Measurements from ENCODE around the gene ITGBL1. TPM values are rescaled to one million over a fixed set of nuclear protein-coding genes. Genes with fewer than 3 reads are reported as not detected.

The ITGBL1 gene
- total RNA-seq, 1 experiment from 2014 or later: 37.1 TPM

DNA sequence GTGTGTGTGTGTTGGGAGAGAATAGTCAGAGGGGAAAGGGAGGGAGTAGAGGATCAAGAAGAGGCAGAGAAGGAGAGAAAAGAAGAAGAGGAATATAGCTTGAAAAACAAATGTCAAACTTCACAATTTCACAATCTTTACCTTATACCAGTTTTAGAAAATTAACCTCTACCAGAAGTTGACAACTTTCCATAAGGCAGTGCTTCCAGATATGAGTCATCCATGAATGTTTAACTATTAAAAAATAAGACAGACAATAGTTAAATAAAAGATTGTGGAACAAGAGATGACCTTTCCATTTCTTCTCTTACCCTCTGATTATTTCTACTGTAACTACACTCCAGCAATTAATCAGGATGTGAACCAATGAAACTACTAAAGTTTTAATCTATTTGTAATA, 229.4 kb downstream of the ITGBL1 start:
- H3K27ac ChIP-seq (ENCODE audit: low read length): no peak overlapping the region
- peak overlapping the region; percentile 39 for H3K4me2 ChIP-seq (ENCODE audit: low read length)
- peak; percentile 53 for DNase-seq
- H3K79me2 ChIP-seq (ENCODE audit: low read length): peaks cover 10% of the 10 kb centered on the region; the same call in 1 of the 2 replicates
- H3K4me3 ChIP-seq (ENCODE audit: low read length): no peak overlapping the region
- peaks cover 22% of the 10 kb centered on the region for H3K4me1 ChIP-seq (ENCODE audit: insufficient read depth, low read length)
- BruUV-seq (replicated peaks): no TSS peak
- H3K27me3 ChIP-seq (ENCODE audit: low read length): no peaks in the 10 kb centered on the region
- CTCF ChIA-PET: interaction anchor here (0.6 kb wide), 1 partner anchor 39 kb away, joined by 3 read pairs; no protein-coding TSS in a partner anchor
- H3F3A ChIP-seq (ENCODE audit: low read length, unreplicated experiment): no peaks in the 10 kb centered on the region
- no peaks in the 10 kb centered on the region for H3K9me3 ChIP-seq (ENCODE audit: low read length)
- H3K9me2 ChIP-seq (replicated peaks; ENCODE audit: low read length): no peaks in the 10 kb centered on the region
- TF ChIP-seq EZH2 (IDR thresholded peaks at IDR 0.05; ENCODE audit: low read length, unreplicated experiment) (no peak), EZH2phosphoT487 (IDR thresholded peaks at IDR 0.05; ENCODE audit: borderline replicate concordance, low read length) (no peak), CTCF (conservative IDR thresholded peaks at IDR 0.05; ENCODE audit: low read depth, low read length) (no peak)
- ATAC-seq: peak; percentile 64
- no peaks in the 10 kb centered on the region for H4K20me1 ChIP-seq (ENCODE audit: low read length)
- no peak overlapping the region for H3K9ac ChIP-seq (ENCODE audit: low read length)
- intact Hi-C loops (cut with micrococcal nuclease): loop anchor here (5.0 kb wide), 1 partner anchor 55 kb away; no protein-coding TSS in a partner anchor
- H3K36me3 ChIP-seq (ENCODE audit: low read depth, low read length): no peaks in the 10 kb centered on the region
- no peak overlapping the region for H2AFZ ChIP-seq (ENCODE audit: low read length)
- POLR2A ChIA-PET (ENCODE audit: unreplicated experiment): no interaction called here

DNA sequence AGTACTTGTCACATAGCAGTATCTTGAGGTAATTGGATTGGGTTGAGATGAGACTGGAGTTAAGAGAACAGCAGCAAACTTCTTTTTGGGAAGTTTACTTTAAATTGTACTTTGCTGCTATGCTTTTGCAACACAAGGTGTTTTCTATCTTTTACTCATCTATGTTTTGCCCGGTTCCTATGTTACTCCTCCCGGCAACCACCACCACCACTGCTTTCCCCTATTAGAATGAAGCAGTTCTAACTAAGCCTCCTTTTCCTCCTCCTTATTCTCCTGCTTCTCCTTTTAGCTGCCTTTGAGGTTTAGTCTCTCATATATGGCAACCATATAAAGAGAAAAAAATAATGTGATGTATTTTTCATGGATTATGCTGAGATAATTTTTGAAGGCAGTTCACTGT, 233.5 kb downstream of the ITGBL1 start:
- no peak for DNase-seq
- Histone ChIP-seq H3K27me3 (ENCODE audit: low read length) (no peaks in the 10 kb centered on the region), H3K4me2 (ENCODE audit: low read length) (no peak overlapping the region), H4K20me1 (ENCODE audit: low read length) (no peaks in the 10 kb centered on the region), H3K79me2 (ENCODE audit: low read length) (peaks cover 10% of the 10 kb centered on the region; the same call in 1 of the 2 replicates), H3K9ac (ENCODE audit: low read length) (no peak overlapping the region), H3K36me3 (ENCODE audit: low read depth, low read length) (no peaks in the 10 kb centered on the region), H3K9me2 (replicated peaks; ENCODE audit: low read length) (no peaks in the 10 kb centered on the region), H3K4me1 (ENCODE audit: insufficient read depth, low read length) (peaks cover 22% of the 10 kb centered on the region), H3K4me3 (ENCODE audit: low read length) (no peak overlapping the region), H3K9me3 (ENCODE audit: low read length) (no peaks in the 10 kb centered on the region), H3F3A (ENCODE audit: low read length, unreplicated experiment) (no peaks in the 10 kb centered on the region), H2AFZ (ENCODE audit: low read length) (no peak overlapping the region), H3K27ac (ENCODE audit: low read length) (no peak overlapping the region)
- CTCF ChIA-PET: no interaction called here
- TF ChIP-seq CTCF (conservative IDR thresholded peaks at IDR 0.05; ENCODE audit: low read depth, low read length): no peak
- no peak for TF ChIP-seq EZH2 (IDR thresholded peaks at IDR 0.05; ENCODE audit: low read length, unreplicated experiment)
- TF ChIP-seq EZH2phosphoT487 (IDR thresholded peaks at IDR 0.05; ENCODE audit: borderline replicate concordance, low read length): no peak
- intact Hi-C loops (cut with micrococcal nuclease): no loop called here
- POLR2A ChIA-PET (ENCODE audit: unreplicated experiment): no interaction called here
- no peak for ATAC-seq
- BruUV-seq (replicated peaks): no TSS peak

GRCh38 chr13:101690871-101691270, 238.4 kb downstream of the ITGBL1 start:
- intact Hi-C loops (cut with micrococcal nuclease): no loop called here
- CTCF ChIA-PET: no interaction called here
- no peak overlapping the region for H3K27ac ChIP-seq (ENCODE audit: low read length)
- ATAC-seq (no peak), DNase-seq (no peak)
- H3K27me3 ChIP-seq (ENCODE audit: low read length): no peaks in the 10 kb centered on the region
- H3K4me2 ChIP-seq (ENCODE audit: low read length): no peak overlapping the region
- POLR2A ChIA-PET (ENCODE audit: unreplicated experiment): no interaction called here
- H3K36me3 ChIP-seq (ENCODE audit: low read depth, low read length): peaks cover 8% of the 10 kb centered on the region; the same call in 1 of the 2 replicates
- H3K9me2 ChIP-seq (replicated peaks; ENCODE audit: low read length): no peaks in the 10 kb centered on the region
- H3F3A ChIP-seq (ENCODE audit: low read length, unreplicated experiment): no peaks in the 10 kb centered on the region
- no peak overlapping the region for H2AFZ ChIP-seq (ENCODE audit: low read length)
- BruUV-seq (replicated peaks): no TSS peak
- no peak overlapping the region for H3K9ac ChIP-seq (ENCODE audit: low read length)
- no peak overlapping the region for H3K4me3 ChIP-seq (ENCODE audit: low read length)
- H3K4me1 ChIP-seq (ENCODE audit: insufficient read depth, low read length): no peaks in the 10 kb centered on the region
- H3K9me3 ChIP-seq (ENCODE audit: low read length): no peaks in the 10 kb centered on the region
- TF ChIP-seq EZH2phosphoT487 (IDR thresholded peaks at IDR 0.05; ENCODE audit: borderline replicate concordance, low read length) (no peak), CTCF (conservative IDR thresholded peaks at IDR 0.05; ENCODE audit: low read depth, low read length) (no peak), EZH2 (IDR thresholded peaks at IDR 0.05; ENCODE audit: low read length, unreplicated experiment) (no peak)
- no peaks in the 10 kb centered on the region for H4K20me1 ChIP-seq (ENCODE audit: low read length)
- no peaks in the 10 kb centered on the region for H3K79me2 ChIP-seq (ENCODE audit: low read length)
